Endodermal cell (in vitro differentiated cells): ENCODE measurements around the gene USH1G. TPM values are rescaled to one million over a fixed set of nuclear protein-coding genes. Genes with fewer than 3 reads are reported as not detected.

ENCODE experiments used
- DNase-seq: peaks from one replicate; pipeline ENCODE4 v3.0.0-alpha.2; 2017
- H3K27ac ChIP-seq: 2 replicates; pipeline ENCODE4 v1.5.1; 2013; ENCODE audit warnings: mild to moderate bottlenecking, low read depth, low read length, moderate library complexity
- H3K27me3 ChIP-seq: 2 replicates; pipeline ENCODE4 v1.6.1; 2013; ENCODE audit warnings: mild to moderate bottlenecking, low read length, moderate library complexity; ENCODE audit not compliant: insufficient read depth, control insufficient read depth, poor library complexity, severe bottlenecking
- H3K36me3 ChIP-seq: 2 replicates; pipeline ENCODE4 v1.7.0; 2013; ENCODE audit warnings: mild to moderate bottlenecking, low read length, moderate library complexity; ENCODE audit not compliant: control insufficient read depth, insufficient read depth
- H3K4me1 ChIP-seq: one replicate; pipeline ENCODE4 v1.7.0; 2013; ENCODE audit warnings: low read length; ENCODE audit not compliant: control insufficient read depth, insufficient read depth
- H3K4me3 ChIP-seq: 2 replicates; pipeline ENCODE4 v1.5.1; 2013; ENCODE audit warnings: mild to moderate bottlenecking, low read length, moderate library complexity
- H3K9ac ChIP-seq: 2 replicates; pipeline ENCODE4 v1.6.1; 2013; ENCODE audit warnings: mild to moderate bottlenecking, low read length, moderate library complexity; ENCODE audit not compliant: poor library complexity, severe bottlenecking; ENCODE audit errors: extremely low read depth
- H3K9me3 ChIP-seq: 2 replicates; pipeline ENCODE4 v1.6.1; 2013; ENCODE audit warnings: mild to moderate bottlenecking, low read length, moderate library complexity; ENCODE audit not compliant: control insufficient read depth
- H3K27ac Mint-ChIP-seq: 2 replicates; pipeline ENCODE4 v1.8.0; 2020; ENCODE audit warnings: mixed read lengths
- H3K27me3 Mint-ChIP-seq: 2 replicates; pipeline ENCODE4 v1.8.0; 2021; ENCODE audit warnings: mild to moderate bottlenecking, mixed read lengths; ENCODE audit not compliant: insufficient read depth
- H3K36me3 Mint-ChIP-seq: 2 replicates; pipeline ENCODE4 v1.8.0; 2020; ENCODE audit warnings: low read depth, mixed read lengths
- H3K4me1 Mint-ChIP-seq: 2 replicates; pipeline ENCODE4 v1.8.0; 2020; ENCODE audit warnings: mixed read lengths
- H3K4me3 Mint-ChIP-seq: 2 replicates; pipeline ENCODE4 v1.8.0; 2020; ENCODE audit warnings: mild to moderate bottlenecking, moderate library complexity, mixed read lengths
- H3K9me3 Mint-ChIP-seq: 2 replicates; pipeline ENCODE4 v1.8.0; 2020; ENCODE audit warnings: mild to moderate bottlenecking, mixed read lengths
- WGBS, 2 experiments: methylation state at CpG; one replicate each; pipeline versions ENCODE4 v1.1.5 to v1.1.7; 2013; ENCODE audit warnings: missing lambda C conversion rate in 2 of 2, mixed read lengths in 1 of 2; ENCODE audit not compliant: insufficient coverage in 1 of 2, insufficient read length in 1 of 2; 5-methylcytosine and 5-hydroxymethylcytosine counted together
- total RNA-seq, 2 donors: library from RNA; stranded (reverse); fragmentation: NEBNext Ultra II Directional in 1 of 2; extraction: Animal tissue kit (Norgen Biotek cat#: 25700) in 1 of 2; gene quantifications; 2 replicates in 1 of 2; 3 replicates in 1 of 2; pipeline ENCODE4 v1.2.1, GENCODE V29; 2021
- TF ChIP-seq, protein P1 (sequence below): fragments of 200-600 bp; sonication (generic); conservative IDR thresholded peaks from 2 replicates; pipeline ENCODE4 v1.5.0; 2021; ENCODE audit warnings: antibody characterized with exemption, mild to moderate bottlenecking

The USH1G gene
- total RNA-seq, 2 donors from 2014 or later = 0.11 to 0.13 TPM

DNA sequence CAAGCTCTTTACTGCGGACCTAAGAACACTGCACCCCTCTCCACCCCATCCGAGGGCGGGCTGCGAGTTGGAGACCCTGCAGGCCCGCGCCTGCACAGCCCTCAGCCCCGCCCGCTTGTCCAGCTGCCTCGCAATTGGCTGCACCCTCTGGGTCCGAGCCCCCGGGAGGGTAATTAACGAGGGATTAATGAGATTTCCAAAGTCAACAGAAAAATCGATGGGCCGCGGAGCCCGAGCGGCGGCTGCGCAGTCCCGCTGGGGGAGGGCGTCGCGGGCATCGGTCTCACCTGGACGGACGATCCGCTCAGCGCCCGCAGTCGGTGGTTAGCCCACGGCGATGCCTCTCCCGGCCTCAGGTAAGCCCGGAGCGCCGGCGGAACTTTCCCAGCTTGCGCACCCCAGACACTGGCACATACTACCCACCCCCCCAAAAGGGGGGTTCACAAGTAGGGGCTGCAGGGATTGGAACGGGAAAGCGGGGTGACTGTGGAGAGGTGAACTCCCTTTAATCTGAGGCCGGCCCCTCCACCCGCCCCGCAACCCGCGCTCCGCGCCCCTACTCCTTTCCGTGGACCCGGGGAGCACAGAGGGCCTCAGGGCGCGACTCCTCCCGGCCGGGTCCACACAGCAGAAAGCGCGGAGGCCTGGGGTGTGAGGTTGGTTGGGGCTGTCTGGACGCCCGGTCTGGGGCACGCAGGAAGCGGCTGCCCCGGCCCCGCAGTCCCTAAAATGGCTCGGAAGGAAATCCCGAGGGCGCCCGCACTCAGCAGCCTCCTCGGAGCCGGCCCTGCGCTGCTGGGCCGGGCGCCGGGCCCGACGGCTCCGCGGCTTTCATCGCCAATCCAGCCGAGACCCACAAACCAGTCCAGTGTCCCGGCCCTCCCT, 12.8 kb upstream of the USH1G start, which contains the start of gene OTOP3:
TSS of gene OTOP3 (plus strand) at position 314 of the 885 bp plus-strand sequence. CDS start at position 338, 24 bp downstream.
- Mint-ChIP-seq H3K27me3 (peaks cover 87% of the 10 kb centered on the region), H3K4me3 (peak within 1 kb of the TSS; percentile 35), H3K4me1 (peaks cover 3% of the 10 kb centered on the region), H3K27ac (no peak within 1 kb of the TSS), H3K9me3 (no peaks in the 10 kb centered on the region), H3K36me3 (no peaks in the 10 kb centered on the region)
- Histone ChIP-seq H3K9ac (no peak within 1 kb of the TSS), H3K4me3 (no peak within 1 kb of the TSS), H3K4me1 (no peaks in the 10 kb centered on the region), H3K9me3 (no peaks in the 10 kb centered on the region), H3K27me3 (peaks cover 96% of the 10 kb centered on the region), H3K27ac (no peak within 1 kb of the TSS), H3K36me3 (no peaks in the 10 kb centered on the region)
- DNase-seq = peak; percentile 82
- 9 to 16% methylated on average over 13 to 77 of the region's 78 CpGs for WGBS, 2 experiments
- TF ChIP-seq, protein P1, sequence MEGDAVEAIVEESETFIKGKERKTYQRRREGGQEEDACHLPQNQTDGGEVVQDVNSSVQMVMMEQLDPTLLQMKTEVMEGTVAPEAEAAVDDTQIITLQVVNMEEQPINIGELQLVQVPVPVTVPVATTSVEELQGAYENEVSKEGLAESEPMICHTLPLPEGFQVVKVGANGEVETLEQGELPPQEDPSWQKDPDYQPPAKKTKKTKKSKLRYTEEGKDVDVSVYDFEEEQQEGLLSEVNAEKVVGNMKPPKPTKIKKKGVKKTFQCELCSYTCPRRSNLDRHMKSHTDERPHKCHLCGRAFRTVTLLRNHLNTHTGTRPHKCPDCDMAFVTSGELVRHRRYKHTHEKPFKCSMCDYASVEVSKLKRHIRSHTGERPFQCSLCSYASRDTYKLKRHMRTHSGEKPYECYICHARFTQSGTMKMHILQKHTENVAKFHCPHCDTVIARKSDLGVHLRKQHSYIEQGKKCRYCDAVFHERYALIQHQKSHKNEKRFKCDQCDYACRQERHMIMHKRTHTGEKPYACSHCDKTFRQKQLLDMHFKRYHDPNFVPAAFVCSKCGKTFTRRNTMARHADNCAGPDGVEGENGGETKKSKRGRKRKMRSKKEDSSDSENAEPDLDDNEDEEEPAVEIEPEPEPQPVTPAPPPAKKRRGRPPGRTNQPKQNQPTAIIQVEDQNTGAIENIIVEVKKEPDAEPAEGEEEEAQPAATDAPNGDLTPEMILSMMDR = no peak

DNA sequence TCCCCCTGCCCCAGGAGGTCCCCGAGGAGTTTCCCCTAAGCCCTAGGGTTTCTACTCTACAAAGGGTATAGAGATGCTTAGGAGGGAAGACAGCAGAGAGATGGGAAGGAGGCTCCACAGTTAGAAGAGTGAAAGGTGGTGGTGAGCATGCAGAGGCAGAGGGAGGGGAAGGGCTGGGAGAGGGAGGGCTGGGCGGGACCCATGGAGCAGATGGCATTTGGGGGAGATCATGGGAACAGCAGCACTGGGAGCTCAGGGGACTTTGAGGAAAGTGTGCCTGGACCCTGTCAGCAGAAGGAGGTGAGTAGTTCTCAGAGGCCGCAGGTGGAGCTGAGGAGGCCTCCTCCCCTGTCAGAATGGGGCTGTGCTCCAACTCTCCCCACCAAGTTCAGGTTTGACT, 12.0 kb upstream of the USH1G start:
- peak overlapping the region; percentile 35 for H3K4me3 Mint-ChIP-seq
- H3K4me1 ChIP-seq = no peaks in the 10 kb centered on the region
- H3K36me3 Mint-ChIP-seq = no peaks in the 10 kb centered on the region
- H3K27ac Mint-ChIP-seq = no peak overlapping the region
- H3K36me3 ChIP-seq = no peaks in the 10 kb centered on the region
- DNase-seq = no peak
- H3K9me3 Mint-ChIP-seq = no peaks in the 10 kb centered on the region
- no peaks in the 10 kb centered on the region for H3K9me3 ChIP-seq
- WGBS, 2 experiments = 69 to 86% methylated on average over 2 to 3 of the region's 3 CpGs
- peaks cover 90% of the 10 kb centered on the region for H3K27me3 ChIP-seq
- H3K27ac ChIP-seq = no peak overlapping the region
- H3K4me1 Mint-ChIP-seq = peaks cover 3% of the 10 kb centered on the region
- H3K4me3 ChIP-seq = no peak overlapping the region
- TF ChIP-seq, protein P1 = no peak
- no peak overlapping the region for H3K9ac ChIP-seq
- peaks cover 87% of the 10 kb centered on the region for H3K27me3 Mint-ChIP-seq

DNA sequence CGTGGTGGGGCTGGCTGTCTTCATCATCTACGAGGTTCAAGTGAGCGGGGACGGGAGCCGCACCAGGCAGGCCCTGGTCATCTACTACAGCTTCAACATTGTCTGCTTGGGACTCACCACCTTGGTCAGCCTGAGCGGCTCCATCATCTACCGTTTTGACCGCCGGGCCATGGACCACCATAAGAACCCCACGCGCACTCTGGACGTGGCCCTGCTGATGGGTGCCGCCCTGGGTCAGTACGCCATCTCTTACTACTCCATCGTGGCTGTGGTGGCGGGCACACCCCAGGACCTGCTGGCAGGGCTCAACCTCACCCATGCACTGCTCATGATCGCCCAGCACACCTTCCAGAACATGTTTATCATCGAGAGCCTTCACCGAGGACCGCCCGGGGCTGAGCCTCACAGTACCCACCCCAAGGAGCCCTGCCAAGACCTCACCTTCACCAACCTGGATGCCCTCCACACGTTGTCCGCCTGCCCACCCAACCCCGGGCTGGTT, 7.5 kb upstream of the USH1G start:
- H3K4me1 Mint-ChIP-seq = peaks cover 3% of the 10 kb centered on the region
- no peak overlapping the region for H3K27ac ChIP-seq
- peaks cover 87% of the 10 kb centered on the region for H3K27me3 Mint-ChIP-seq
- no peak overlapping the region for H3K9ac ChIP-seq
- H3K36me3 Mint-ChIP-seq = no peaks in the 10 kb centered on the region
- 93 to 94% methylated on average over 16 to 24 of the region's 24 CpGs for WGBS, 2 experiments
- H3K9me3 ChIP-seq = no peaks in the 10 kb centered on the region
- no peaks in the 10 kb centered on the region for H3K36me3 ChIP-seq
- no peak overlapping the region for H3K4me3 Mint-ChIP-seq
- no peak overlapping the region for H3K4me3 ChIP-seq
- peaks cover 84% of the 10 kb centered on the region for H3K27me3 ChIP-seq
- no peak overlapping the region for H3K27ac Mint-ChIP-seq
- H3K4me1 ChIP-seq = no peaks in the 10 kb centered on the region
- TF ChIP-seq, protein P1 = no peak
- H3K9me3 Mint-ChIP-seq = no peaks in the 10 kb centered on the region
- DNase-seq = no peak
